Astrocyte (in vitro differentiated cells and primary cell): ENCODE results near the gene KSR2. TPM values are rescaled to one million over a fixed set of nuclear protein-coding genes. Genes with fewer than 3 reads are reported as not detected.

Source experiments
- DNase-seq: peaks from one replicate; pipeline ENCODE4 v3.0.0-alpha.2; 2010; ENCODE audit warnings: low read depth
- FAIRE-seq: peaks from 2 replicates; lab custom pipeline; 2011; peaks lifted over from hg19 to GRCh38; lab: Jason Lieb, UNC
- H2AFZ ChIP-seq: 2 replicates; pipeline ENCODE4 v1.6.0; 2012; ENCODE audit warnings: low read depth, low read length, inconsistent platforms
- H3K27ac ChIP-seq: 2 replicates; pipeline ENCODE4 v1.5.1; 2011; ENCODE audit warnings: low read depth, low read length, inconsistent platforms
- H3K27me3 ChIP-seq: 2 replicates; pipeline ENCODE4 v1.6.0; 2011; ENCODE audit warnings: low read length, inconsistent platforms; ENCODE audit not compliant: insufficient read depth
- H3K36me3 ChIP-seq: 2 replicates; pipeline ENCODE4 v1.5.1; 2011; ENCODE audit warnings: low read length, inconsistent platforms; ENCODE audit not compliant: insufficient read depth
- H3K4me1 ChIP-seq: 2 replicates; pipeline ENCODE4 v1.5.1; 2011; ENCODE audit warnings: low read length, inconsistent platforms; ENCODE audit not compliant: insufficient read depth
- H3K4me2 ChIP-seq: 2 replicates; pipeline ENCODE4 v1.6.0; 2012; ENCODE audit warnings: low read length, inconsistent platforms
- H3K4me3 ChIP-seq: 2 replicates; pipeline ENCODE4 v1.5.1; 2011; ENCODE audit warnings: low read depth, mild to moderate bottlenecking, low read length, inconsistent platforms; ENCODE audit not compliant: insufficient read depth
- H3K79me2 ChIP-seq: 2 replicates; pipeline ENCODE4 v1.6.0; 2012; ENCODE audit warnings: mild to moderate bottlenecking, low read length, inconsistent platforms; ENCODE audit not compliant: insufficient read depth
- H3K9ac ChIP-seq: 2 replicates; pipeline ENCODE4 v1.6.0; 2012; ENCODE audit warnings: mild to moderate bottlenecking, low read length, inconsistent platforms
- H3K9me3 ChIP-seq: 2 replicates; pipeline ENCODE4 v1.5.1; 2012; ENCODE audit warnings: low read depth, mild to moderate bottlenecking, low read length, inconsistent platforms; ENCODE audit not compliant: insufficient read depth
- H4K20me1 ChIP-seq: 2 replicates; pipeline ENCODE4 v1.6.0; 2012; ENCODE audit warnings: low read length, inconsistent platforms; ENCODE audit not compliant: insufficient read depth
- H3K27ac Mint-ChIP-seq: one replicate; pipeline ENCODE4 v1.8.0; 2021; ENCODE audit warnings: mild to moderate bottlenecking, mixed read lengths; ENCODE audit not compliant: unreplicated experiment
- H3K27me3 Mint-ChIP-seq: one replicate; pipeline ENCODE4 v1.8.0; 2021; ENCODE audit warnings: low read depth, mixed read lengths; ENCODE audit not compliant: unreplicated experiment
- H3K36me3 Mint-ChIP-seq: one replicate; pipeline ENCODE4 v1.8.0; 2021; ENCODE audit warnings: low read depth, mixed read lengths; ENCODE audit not compliant: unreplicated experiment
- H3K4me1 Mint-ChIP-seq: one replicate; pipeline ENCODE4 v1.8.0; 2021; ENCODE audit warnings: low read depth, mixed read lengths; ENCODE audit not compliant: unreplicated experiment
- H3K4me3 Mint-ChIP-seq: one replicate; pipeline ENCODE4 v1.8.0; 2021; ENCODE audit warnings: mild to moderate bottlenecking, moderate library complexity, mixed read lengths; ENCODE audit not compliant: unreplicated experiment
- H3K9me3 Mint-ChIP-seq: one replicate; pipeline ENCODE4 v1.8.0; 2021; ENCODE audit warnings: mild to moderate bottlenecking, mixed read lengths; ENCODE audit not compliant: unreplicated experiment
- CTCF ChIP-seq: IDR thresholded peaks from 2 replicates; pipeline ENCODE4 v1.5.1; 2011; ENCODE audit warnings: low read depth, mild to moderate bottlenecking, inconsistent platforms, low read length, moderate library complexity; ENCODE audit not compliant: insufficient read depth
- EZH2 ChIP-seq: IDR thresholded peaks from 2 replicates; pipeline ENCODE4 v1.6.1; 2012; ENCODE audit warnings: mild to moderate bottlenecking, low read length, inconsistent platforms; ENCODE audit not compliant: insufficient read depth
- total RNA-seq: library from RNA; stranded (reverse); gene quantifications from 2 replicates; pipeline ENCODE4 v1.2.1, GENCODE V29; 2021

Gene KSR2
- total RNA-seq, 1 donor from 2014 or later, result 0.98 TPM

GRCh38 chr12:117998719-117999118 lies 29.9 kb upstream of the KSR2 start:
- no peaks in the 10 kb centered on the region for H3K27me3 ChIP-seq
- no peaks in the 10 kb centered on the region for H4K20me1 ChIP-seq
- H3K9me3 ChIP-seq, result peaks cover 2% of the 10 kb centered on the region
- TF ChIP-seq EZH2, result no peak
- TF ChIP-seq CTCF, result no peak
- Mint-ChIP-seq H3K9me3 (peaks cover 4% of the 10 kb centered on the region), H3K4me1 (no peaks in the 10 kb centered on the region), H3K4me3 (no peak overlapping the region), H3K36me3 (no peaks in the 10 kb centered on the region), H3K27ac (no peak overlapping the region), H3K27me3 (no peaks in the 10 kb centered on the region)
- no peak overlapping the region for H3K4me2 ChIP-seq
- no peak overlapping the region for H3K27ac ChIP-seq
- H3K4me3 ChIP-seq, result no peak overlapping the region
- no peak for DNase-seq
- no peak overlapping the region for H3K9ac ChIP-seq
- H3K4me1 ChIP-seq, result no peaks in the 10 kb centered on the region
- H3K36me3 ChIP-seq, result no peaks in the 10 kb centered on the region
- no peaks in the 10 kb centered on the region for H3K79me2 ChIP-seq
- no peak for FAIRE-seq
- H2AFZ ChIP-seq, result no peak overlapping the region

GRCh38 chr12:117994551-117995438 lies 26.0 kb upstream of the KSR2 start:
- H3K9me3 ChIP-seq, result peaks cover 2% of the 10 kb centered on the region
- H3K4me3 ChIP-seq, result no peak overlapping the region
- Mint-ChIP-seq H3K36me3 (no peaks in the 10 kb centered on the region), H3K27me3 (no peaks in the 10 kb centered on the region), H3K4me1 (no peaks in the 10 kb centered on the region), H3K9me3 (peaks cover 4% of the 10 kb centered on the region), H3K27ac (no peak overlapping the region), H3K4me3 (no peak overlapping the region)
- no peaks in the 10 kb centered on the region for H3K36me3 ChIP-seq
- H4K20me1 ChIP-seq, result no peaks in the 10 kb centered on the region
- no peak for DNase-seq
- TF ChIP-seq CTCF (no peak), EZH2 (no peak)
- H2AFZ ChIP-seq, result no peak overlapping the region
- H3K4me2 ChIP-seq, result no peak overlapping the region
- no peaks in the 10 kb centered on the region for H3K27me3 ChIP-seq
- no peak overlapping the region for H3K9ac ChIP-seq
- no peaks in the 10 kb centered on the region for H3K4me1 ChIP-seq
- H3K79me2 ChIP-seq, result no peaks in the 10 kb centered on the region
- FAIRE-seq, result no peak
- no peak overlapping the region for H3K27ac ChIP-seq
